Astrocyte (in vitro differentiated cells and primary cell): ENCODE data around the gene RAP1A. TPM values are rescaled to one million over a fixed set of nuclear protein-coding genes. Genes with fewer than 3 reads are reported as not detected.

Experiments
- DNase-seq: peaks from one replicate; pipeline ENCODE4 v3.0.0-alpha.2; 2010; ENCODE audit warnings: low read depth
- FAIRE-seq: peaks from 2 replicates; lab custom pipeline; 2011; peaks lifted over from hg19 to GRCh38; lab: Jason Lieb, UNC
- H2AFZ ChIP-seq: 2 replicates; pipeline ENCODE4 v1.6.0; 2012; ENCODE audit warnings: low read depth, low read length, inconsistent platforms
- H3K27ac ChIP-seq: 2 replicates; pipeline ENCODE4 v1.5.1; 2011; ENCODE audit warnings: low read depth, low read length, inconsistent platforms
- H3K27me3 ChIP-seq: 2 replicates; pipeline ENCODE4 v1.6.0; 2011; ENCODE audit warnings: low read length, inconsistent platforms; ENCODE audit not compliant: insufficient read depth
- H3K36me3 ChIP-seq: 2 replicates; pipeline ENCODE4 v1.5.1; 2011; ENCODE audit warnings: low read length, inconsistent platforms; ENCODE audit not compliant: insufficient read depth
- H3K4me1 ChIP-seq: 2 replicates; pipeline ENCODE4 v1.5.1; 2011; ENCODE audit warnings: low read length, inconsistent platforms; ENCODE audit not compliant: insufficient read depth
- H3K4me2 ChIP-seq: 2 replicates; pipeline ENCODE4 v1.6.0; 2012; ENCODE audit warnings: low read length, inconsistent platforms
- H3K4me3 ChIP-seq: 2 replicates; pipeline ENCODE4 v1.5.1; 2011; ENCODE audit warnings: low read depth, mild to moderate bottlenecking, low read length, inconsistent platforms; ENCODE audit not compliant: insufficient read depth
- H3K79me2 ChIP-seq: 2 replicates; pipeline ENCODE4 v1.6.0; 2012; ENCODE audit warnings: mild to moderate bottlenecking, low read length, inconsistent platforms; ENCODE audit not compliant: insufficient read depth
- H3K9ac ChIP-seq: 2 replicates; pipeline ENCODE4 v1.6.0; 2012; ENCODE audit warnings: mild to moderate bottlenecking, low read length, inconsistent platforms
- H3K9me3 ChIP-seq: 2 replicates; pipeline ENCODE4 v1.5.1; 2012; ENCODE audit warnings: low read depth, mild to moderate bottlenecking, low read length, inconsistent platforms; ENCODE audit not compliant: insufficient read depth
- H4K20me1 ChIP-seq: 2 replicates; pipeline ENCODE4 v1.6.0; 2012; ENCODE audit warnings: low read length, inconsistent platforms; ENCODE audit not compliant: insufficient read depth
- H3K27ac Mint-ChIP-seq: one replicate; pipeline ENCODE4 v1.8.0; 2021; ENCODE audit warnings: mild to moderate bottlenecking, mixed read lengths; ENCODE audit not compliant: unreplicated experiment
- H3K27me3 Mint-ChIP-seq: one replicate; pipeline ENCODE4 v1.8.0; 2021; ENCODE audit warnings: low read depth, mixed read lengths; ENCODE audit not compliant: unreplicated experiment
- H3K36me3 Mint-ChIP-seq: one replicate; pipeline ENCODE4 v1.8.0; 2021; ENCODE audit warnings: low read depth, mixed read lengths; ENCODE audit not compliant: unreplicated experiment
- H3K4me1 Mint-ChIP-seq: one replicate; pipeline ENCODE4 v1.8.0; 2021; ENCODE audit warnings: low read depth, mixed read lengths; ENCODE audit not compliant: unreplicated experiment
- H3K4me3 Mint-ChIP-seq: one replicate; pipeline ENCODE4 v1.8.0; 2021; ENCODE audit warnings: mild to moderate bottlenecking, moderate library complexity, mixed read lengths; ENCODE audit not compliant: unreplicated experiment
- H3K9me3 Mint-ChIP-seq: one replicate; pipeline ENCODE4 v1.8.0; 2021; ENCODE audit warnings: mild to moderate bottlenecking, mixed read lengths; ENCODE audit not compliant: unreplicated experiment
- EZH2 ChIP-seq: IDR thresholded peaks from 2 replicates; pipeline ENCODE4 v1.6.1; 2012; ENCODE audit warnings: mild to moderate bottlenecking, low read length, inconsistent platforms; ENCODE audit not compliant: insufficient read depth
- total RNA-seq: library from RNA; stranded (reverse); gene quantifications from 2 replicates; pipeline ENCODE4 v1.2.1, GENCODE V29; 2021
- TF ChIP-seq, protein P1 (sequence below): IDR thresholded peaks from 2 replicates; pipeline ENCODE4 v1.5.1; 2011; ENCODE audit warnings: low read depth, mild to moderate bottlenecking, inconsistent platforms, low read length, moderate library complexity; ENCODE audit not compliant: insufficient read depth

Gene RAP1A
- total RNA-seq, 1 donor from 2014 or later = 66.6 TPM

DNA sequence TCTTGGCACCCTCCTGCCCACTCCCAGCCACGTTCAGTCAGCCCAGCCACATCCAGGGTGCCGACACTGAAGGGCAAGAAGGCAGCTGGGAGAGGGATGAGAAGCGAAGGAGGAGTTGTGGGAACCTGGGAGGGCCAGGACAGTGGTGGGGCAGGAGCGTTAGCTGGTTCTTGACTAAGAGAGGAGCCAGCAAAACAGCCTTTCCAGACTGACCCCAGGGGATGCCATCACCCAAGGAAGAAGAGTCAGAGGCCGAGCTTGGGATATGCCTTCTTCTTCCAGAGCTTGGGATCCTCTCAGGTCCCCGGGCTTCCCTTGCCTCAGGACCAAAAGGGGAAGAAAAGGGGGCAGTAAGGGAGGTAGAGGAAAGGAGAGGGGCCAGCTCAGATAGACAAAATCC is 112.4 kb downstream of the RAP1A start:
- no peak for DNase-seq

DNA sequence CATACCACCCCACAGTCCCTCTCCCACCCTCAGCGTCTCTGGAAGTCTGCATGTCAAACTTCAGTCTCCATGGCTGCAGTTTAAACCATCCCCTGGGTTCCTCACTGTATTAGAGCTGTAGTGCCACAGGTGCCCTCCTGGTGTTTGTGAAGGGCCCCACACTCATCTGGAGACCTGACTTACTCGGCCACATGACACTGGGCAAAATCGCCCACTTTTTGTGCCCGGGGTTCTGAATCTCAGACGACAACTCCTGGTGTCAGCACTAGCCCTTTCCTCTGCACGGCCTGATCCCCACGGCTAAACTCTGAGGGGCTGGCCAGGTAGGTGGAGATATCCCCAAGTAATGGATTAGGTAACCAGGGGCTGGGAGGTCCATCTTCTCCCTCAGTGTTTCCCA is 113.1 kb downstream of the RAP1A start:
- no peaks in the 10 kb centered on the region for H3K9me3 Mint-ChIP-seq
- no peak overlapping the region for H3K27ac ChIP-seq
- no peak for FAIRE-seq
- H3K4me1 ChIP-seq = peaks cover 27% of the 10 kb centered on the region
- no peak overlapping the region for H3K4me3 Mint-ChIP-seq
- no peak overlapping the region for H3K4me3 ChIP-seq
- peaks cover 12% of the 10 kb centered on the region for H3K4me1 Mint-ChIP-seq
- no peaks in the 10 kb centered on the region for H3K36me3 ChIP-seq
- no peak overlapping the region for H3K9ac ChIP-seq
- H3K9me3 ChIP-seq = no peaks in the 10 kb centered on the region
- H3K79me2 ChIP-seq = no peaks in the 10 kb centered on the region
- H3K27me3 ChIP-seq = no peaks in the 10 kb centered on the region
- peaks cover 9% of the 10 kb centered on the region for H3K36me3 Mint-ChIP-seq
- no peak overlapping the region for H2AFZ ChIP-seq
- DNase-seq = no peak
- H3K4me2 ChIP-seq = no peak overlapping the region
- no peaks in the 10 kb centered on the region for H3K27me3 Mint-ChIP-seq
- H4K20me1 ChIP-seq = peaks cover 23% of the 10 kb centered on the region
- TF ChIP-seq, protein P1, sequence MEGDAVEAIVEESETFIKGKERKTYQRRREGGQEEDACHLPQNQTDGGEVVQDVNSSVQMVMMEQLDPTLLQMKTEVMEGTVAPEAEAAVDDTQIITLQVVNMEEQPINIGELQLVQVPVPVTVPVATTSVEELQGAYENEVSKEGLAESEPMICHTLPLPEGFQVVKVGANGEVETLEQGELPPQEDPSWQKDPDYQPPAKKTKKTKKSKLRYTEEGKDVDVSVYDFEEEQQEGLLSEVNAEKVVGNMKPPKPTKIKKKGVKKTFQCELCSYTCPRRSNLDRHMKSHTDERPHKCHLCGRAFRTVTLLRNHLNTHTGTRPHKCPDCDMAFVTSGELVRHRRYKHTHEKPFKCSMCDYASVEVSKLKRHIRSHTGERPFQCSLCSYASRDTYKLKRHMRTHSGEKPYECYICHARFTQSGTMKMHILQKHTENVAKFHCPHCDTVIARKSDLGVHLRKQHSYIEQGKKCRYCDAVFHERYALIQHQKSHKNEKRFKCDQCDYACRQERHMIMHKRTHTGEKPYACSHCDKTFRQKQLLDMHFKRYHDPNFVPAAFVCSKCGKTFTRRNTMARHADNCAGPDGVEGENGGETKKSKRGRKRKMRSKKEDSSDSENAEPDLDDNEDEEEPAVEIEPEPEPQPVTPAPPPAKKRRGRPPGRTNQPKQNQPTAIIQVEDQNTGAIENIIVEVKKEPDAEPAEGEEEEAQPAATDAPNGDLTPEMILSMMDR = no peak
- TF ChIP-seq EZH2 = no peak
- peak overlapping the region; percentile 75 for H3K27ac Mint-ChIP-seq

More for the DNA sequence above, 112.4 kb downstream of the RAP1A start:
- H3K27me3 ChIP-seq = no peaks in the 10 kb centered on the region
- H3K27ac ChIP-seq = no peak overlapping the region
- no peak overlapping the region for H3K9ac ChIP-seq
- no peak for FAIRE-seq
- H3K4me1 ChIP-seq = peaks cover 19% of the 10 kb centered on the region
- H3K36me3 ChIP-seq = no peaks in the 10 kb centered on the region
- TF ChIP-seq EZH2 = no peak
- TF ChIP-seq, protein P1 = no peak
- Mint-ChIP-seq H3K9me3 (no peaks in the 10 kb centered on the region), H3K36me3 (peaks cover 11% of the 10 kb centered on the region), H3K27me3 (no peaks in the 10 kb centered on the region), H3K4me3 (peak overlapping the region; percentile 18), H3K4me1 (peaks cover 8% of the 10 kb centered on the region), H3K27ac (no peak overlapping the region)
- H3K4me2 ChIP-seq = no peak overlapping the region
- peaks cover 22% of the 10 kb centered on the region for H4K20me1 ChIP-seq
- no peaks in the 10 kb centered on the region for H3K79me2 ChIP-seq
- no peak overlapping the region for H3K4me3 ChIP-seq
- no peaks in the 10 kb centered on the region for H3K9me3 ChIP-seq
- H2AFZ ChIP-seq = no peak overlapping the region

DNA sequence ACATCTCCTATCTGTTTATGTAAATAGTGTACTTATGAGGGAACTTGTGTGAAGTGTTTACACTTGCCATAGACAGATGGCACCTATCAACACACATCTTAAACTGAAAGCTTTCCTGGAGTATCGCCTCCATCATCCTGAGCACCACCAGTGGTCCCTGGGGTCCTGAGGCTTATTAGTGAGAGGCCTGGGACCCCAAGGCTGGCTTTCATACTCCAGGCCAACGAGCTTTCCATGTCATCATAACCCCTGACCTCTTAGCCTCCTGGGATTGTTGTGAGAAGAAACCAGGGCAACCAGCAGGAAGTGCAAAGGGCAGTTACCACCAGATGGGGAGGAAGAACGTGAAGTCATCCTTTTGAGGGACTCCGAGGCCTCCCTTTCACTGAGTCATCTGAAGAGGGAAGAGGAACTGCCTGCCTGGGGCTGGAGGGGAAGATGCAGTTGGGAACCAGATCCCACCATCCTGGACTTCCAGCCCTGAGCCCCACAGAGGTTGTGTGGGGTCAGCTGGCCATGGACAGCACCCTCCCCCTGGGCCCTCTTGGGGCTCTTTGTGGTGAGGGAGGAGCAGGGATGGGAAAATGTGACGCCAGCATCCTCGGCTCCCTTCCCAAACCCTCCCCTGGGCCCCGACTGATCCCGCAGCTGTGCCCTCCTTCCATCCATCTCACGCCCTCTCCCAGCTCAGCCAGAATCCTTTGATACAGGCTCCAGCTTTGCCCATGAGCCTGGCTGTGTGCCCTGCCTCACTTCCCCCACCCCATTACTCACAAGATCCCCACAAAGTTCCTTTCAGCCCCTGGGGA is 113.8 kb downstream of the RAP1A start:
- Mint-ChIP-seq H3K27me3 (no peaks in the 10 kb centered on the region), H3K4me1 (peaks cover 16% of the 10 kb centered on the region), H3K9me3 (no peaks in the 10 kb centered on the region), H3K27ac (peak overlapping the region; percentile 75), H3K36me3 (peaks cover 9% of the 10 kb centered on the region), H3K4me3 (no peak overlapping the region)
- DNase-seq (peak; percentile 58), FAIRE-seq (peak; percentile 50)
- no peaks in the 10 kb centered on the region for H3K27me3 ChIP-seq
- H3K4me3 ChIP-seq = no peak overlapping the region
- H3K4me1 ChIP-seq = peaks cover 33% of the 10 kb centered on the region
- peaks cover 27% of the 10 kb centered on the region for H4K20me1 ChIP-seq
- H3K36me3 ChIP-seq = no peaks in the 10 kb centered on the region
- H3K9ac ChIP-seq = peak overlapping the region; percentile 21
- TF ChIP-seq, protein P1 = no peak
- no peak for TF ChIP-seq EZH2
- H3K79me2 ChIP-seq = no peaks in the 10 kb centered on the region
- no peaks in the 10 kb centered on the region for H3K9me3 ChIP-seq
- peak overlapping the region; percentile 68 for H3K4me2 ChIP-seq
- H3K27ac ChIP-seq = peak overlapping the region; percentile 36
- peak overlapping the region; percentile 26 for H2AFZ ChIP-seq
